Heart left ventricle (tissue), 16 donors: ENCODE results near the gene AHCYL2. TPM values are rescaled to one million over a fixed set of nuclear protein-coding genes. Genes with fewer than 3 reads are reported as not detected.
"Not testable (repeated sequence)": the region's sequence is repeated elsewhere in the genome, so short reads cannot be mapped to it uniquely, and the experiment has no call there.

Experiments used
- ATAC-seq, 4 donors: fragments of 200-7000 bp; cut with Tn5 transposase; one replicate each; pipeline ENCODE4 v1.9.1; 2020 to 2022; ENCODE audit warnings: moderate library complexity in 4 of 4, mild to moderate bottlenecking in 3 of 4, moderate number of reproducible peaks in 1 of 4
- DNase-seq, 5 donors: peaks; one replicate each; pipeline ENCODE4 v3.0.0-alpha.2; 2020
- H3K27ac ChIP-seq, 12 donors: fragments of 200-600 bp; sonication (generic) in 4 of 12; one replicate each; pipeline versions ENCODE4 v1.5.0 to v1.8.0; 2016 to 2022; ENCODE audit warnings: mild to moderate bottlenecking in 2 of 12
- H3K27me3 ChIP-seq, 9 donors: fragments of 200-600 bp; sonication (generic) in 2 of 9; one replicate each; pipeline versions ENCODE4 v1.5.1 to v1.8.0; 2016 to 2022; ENCODE audit warnings: mild to moderate bottlenecking in 3 of 9
- H3K36me3 ChIP-seq, 9 donors: fragments of 200-600 bp; sonication (generic) in 2 of 9; one replicate each; pipeline versions ENCODE4 v1.5.0 to v1.8.0; 2018 to 2022; ENCODE audit warnings: mild to moderate bottlenecking in 2 of 9
- H3K4me1 ChIP-seq, 12 donors: fragments of 200-600 bp; sonication (generic) in 4 of 12; one replicate each; pipeline versions ENCODE4 v1.5.0 to v1.8.0; 2016 to 2022; ENCODE audit warnings: mild to moderate bottlenecking in 3 of 12
- H3K4me3 ChIP-seq, 12 donors: fragments of 200-600 bp; sonication (generic) in 4 of 12; one replicate each; pipeline versions ENCODE4 v1.5.0 to v1.8.0; 2017 to 2022; ENCODE audit warnings: mild to moderate bottlenecking in 9 of 12, moderate library complexity in 4 of 12
- H3K9me3 ChIP-seq, 12 donors: fragments of 200-600 bp; sonication (generic) in 4 of 12; one replicate each; pipeline versions ENCODE4 v1.5.0 to v1.8.0; 2016 to 2022; ENCODE audit warnings: mild to moderate bottlenecking in 1 of 12
- POLR2A ChIP-seq, 2 donors: fragments of 450-650 bp; IDR thresholded peaks; one replicate each; pipeline ENCODE4 v1.6.1; 2017; ENCODE audit warnings: antibody characterized with exemption in 2 of 2, mild to moderate bottlenecking in 2 of 2, moderate library complexity in 2 of 2
- WGBS, 4 donors: extraction: QIAGEN DNeasy Blood & Tissue Kit in 2 of 4; methylation state at CpG; one replicate each; pipeline versions ENCODE4 v1.1.5 to v1.1.7; 2013 to 2018; 5-methylcytosine and 5-hydroxymethylcytosine counted together
- intact Hi-C, 10 donors: fragments of 100-400 bp; cut with DNase I; formaldehyde crosslinking; loops; one replicate each; pipeline versions ENCODE4 v1.11.1 to v1.14.2; 2022
- polyA plus RNA-seq, 2 donors: library from polyadenylated mRNA; stranded (reverse); fragments of 200-250 nt; gene quantifications; one replicate each; pipeline ENCODE4 v1.2.3, GENCODE V29; 2013
- total RNA-seq, 9 donors: library from RNA; depleted of rRNA in 2 of 9; stranded (reverse); fragments of >200 nt in 2 of 9; fragmentation: NEBNext Ultra II Directional in 3 of 9; extraction: Animal tissue kit (Norgen Biotek cat#: 25700) in 3 of 9; gene quantifications; one replicate each; pipeline versions ENCODE4 v1.1.0 to v1.2.4, GENCODE V29; 2016 to 2023
- TF ChIP-seq, protein P1 (sequence below), 12 donors: fragments of 200-600 bp; sonication (generic) in 4 of 12; IDR thresholded peaks; one replicate each; pipeline versions ENCODE4 v1.5.0 to v1.8.0; 2018 to 2022; ENCODE audit warnings: antibody characterized with exemption in 12 of 12, mild to moderate bottlenecking in 5 of 12
- donor health status: ischemic (EF 13 %, LVEDD 7.1; RV severe dilation, severe dysfunction).
- donor health status: healthy with polysubstance abuse.
- donor health status: DM: no; HTN: yes; CAD: no.
- donor health status: DM: no; HTN: no; CAD: no.
- donor health status: ischemic (EF 25% LVEDD 6.9; RV normal size, moderate dysfunction).
- donor health status: ischemic (EF 25% LVEDD 5.7; RV mildly dilated, moderate dysfunction).
- donor health status: healthy.
- donor health status: DM: yes; HTN: yes; CAD: no.
- donor health status: ischemic (EF 35%, LVEDD 5.7; RV mildly dilated, moderate dysfunction).
- donor health status: nonischemic (EF 11% LVEDD 7.7; RV severe dilation, severe dysfunction).
- donor health status: DM: yes; HTN: yes; CAD: no.
- donor health status: PGD.
- donor health status: ischemic (EF 29% LVEDD 5.4; RV normal size, mild dysfunction).
- donor health status: nonischemic (EF 23%, LVEDD 6.1; RV moderate dilation, normal function).

The AHCYL2 gene
- total and polyA plus RNA-seq, 11 donors: 1.3 to 7.6 (median 6.2) TPM

DNA sequence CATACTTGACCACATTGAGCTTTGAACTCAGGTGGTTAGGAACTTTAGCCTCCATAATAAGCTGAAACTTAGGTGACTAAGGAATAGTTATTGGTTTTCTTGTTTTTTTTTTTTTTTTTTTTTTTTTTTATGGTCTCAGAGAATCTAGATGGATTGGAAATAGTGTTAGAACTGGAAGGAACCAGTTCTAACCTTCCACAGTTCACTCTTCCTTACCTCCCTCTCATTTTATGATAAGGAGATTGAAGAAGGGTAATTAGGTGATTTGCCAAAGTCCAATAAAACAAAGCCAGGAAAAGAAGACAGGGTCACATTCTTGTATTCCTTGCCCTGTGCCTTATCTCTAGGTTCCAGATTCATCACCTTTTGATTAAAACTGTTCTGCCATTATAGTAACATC, 137.7 kb downstream of the AHCYL2 start:
- peaks cover 0 to under 1% (median 0%) of the 10 kb centered on the region in 12 donors for H3K4me1 ChIP-seq
- ATAC-seq: no peak
- DNase-seq: no peak
- no peaks in the 10 kb centered on the region for H3K36me3 ChIP-seq
- no peaks in the 10 kb centered on the region for H3K9me3 ChIP-seq
- TF ChIP-seq, protein P1, sequence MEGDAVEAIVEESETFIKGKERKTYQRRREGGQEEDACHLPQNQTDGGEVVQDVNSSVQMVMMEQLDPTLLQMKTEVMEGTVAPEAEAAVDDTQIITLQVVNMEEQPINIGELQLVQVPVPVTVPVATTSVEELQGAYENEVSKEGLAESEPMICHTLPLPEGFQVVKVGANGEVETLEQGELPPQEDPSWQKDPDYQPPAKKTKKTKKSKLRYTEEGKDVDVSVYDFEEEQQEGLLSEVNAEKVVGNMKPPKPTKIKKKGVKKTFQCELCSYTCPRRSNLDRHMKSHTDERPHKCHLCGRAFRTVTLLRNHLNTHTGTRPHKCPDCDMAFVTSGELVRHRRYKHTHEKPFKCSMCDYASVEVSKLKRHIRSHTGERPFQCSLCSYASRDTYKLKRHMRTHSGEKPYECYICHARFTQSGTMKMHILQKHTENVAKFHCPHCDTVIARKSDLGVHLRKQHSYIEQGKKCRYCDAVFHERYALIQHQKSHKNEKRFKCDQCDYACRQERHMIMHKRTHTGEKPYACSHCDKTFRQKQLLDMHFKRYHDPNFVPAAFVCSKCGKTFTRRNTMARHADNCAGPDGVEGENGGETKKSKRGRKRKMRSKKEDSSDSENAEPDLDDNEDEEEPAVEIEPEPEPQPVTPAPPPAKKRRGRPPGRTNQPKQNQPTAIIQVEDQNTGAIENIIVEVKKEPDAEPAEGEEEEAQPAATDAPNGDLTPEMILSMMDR (IDR thresholded peaks at IDR 0.05): no peak
- TF ChIP-seq POLR2A (IDR thresholded peaks at IDR 0.05): no peak
- intact Hi-C loops: loop anchor here in 9 of 10 donors (10.0 kb wide), 5 partner anchors 148 to 652 kb away; no protein-coding TSS in a partner anchor
- no peaks in the 10 kb centered on the region for H3K27me3 ChIP-seq
- no peak overlapping the region for H3K4me3 ChIP-seq
- no peak overlapping the region for H3K27ac ChIP-seq

DNA sequence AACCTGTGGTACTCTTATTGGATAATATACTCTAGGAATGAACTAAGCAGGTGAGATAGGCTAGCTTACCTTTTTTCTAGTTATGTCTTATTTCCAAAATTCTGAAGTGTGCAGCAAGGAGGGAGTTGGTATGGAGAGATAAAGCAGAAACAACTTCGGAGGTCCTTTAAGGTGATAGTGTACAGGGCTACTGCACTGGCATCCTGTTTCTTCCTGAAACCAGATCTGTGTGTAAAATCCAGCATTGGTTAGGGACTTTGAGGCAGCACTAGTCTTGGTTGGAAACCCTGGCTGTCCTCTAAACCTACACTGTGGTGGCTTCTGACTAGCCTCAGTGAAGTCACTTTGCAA, 142.5 kb downstream of the AHCYL2 start:
- ATAC-seq: peak in 1 of 4 donors; percentile 13
- no peak for TF ChIP-seq POLR2A (IDR thresholded peaks at IDR 0.05)
- TF ChIP-seq, protein P1 (IDR thresholded peaks at IDR 0.05): no peak
- no peak overlapping the region for H3K27ac ChIP-seq

DNA sequence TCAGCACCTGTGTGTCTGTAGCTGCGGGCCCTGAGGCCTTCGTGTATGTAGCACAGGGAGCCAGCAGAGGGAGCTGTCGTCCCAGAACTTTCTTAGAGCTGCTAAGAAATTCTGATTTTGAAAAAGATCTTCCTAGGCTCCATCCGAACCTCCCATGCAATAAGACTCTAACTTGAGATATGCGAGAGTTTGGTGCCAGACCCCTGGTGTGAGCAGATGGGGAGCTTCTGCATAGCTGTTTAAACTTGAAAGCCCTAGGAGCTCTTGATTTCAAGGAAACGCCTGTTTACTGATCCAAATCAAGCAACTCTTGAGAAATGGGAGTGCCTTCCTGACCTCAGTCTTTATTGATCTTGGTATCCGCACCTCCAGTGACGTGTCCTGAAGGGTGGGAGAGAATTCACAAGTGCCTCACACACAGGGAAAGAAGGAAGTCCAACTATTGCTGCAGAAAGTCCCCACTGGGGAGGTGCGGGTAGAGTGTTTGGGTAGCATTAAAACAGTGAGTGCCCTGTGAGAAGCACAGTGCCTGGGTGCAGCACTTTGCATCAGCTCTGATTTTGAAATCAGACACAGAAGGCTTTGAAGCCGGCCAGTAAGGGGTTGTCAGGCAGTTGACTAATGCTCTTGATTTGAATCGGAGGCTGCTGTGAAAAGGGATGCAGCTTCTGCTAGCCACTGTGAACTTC, 143.0 kb downstream of the AHCYL2 start:
- intact Hi-C loops: loop anchor here (1.0 to 10.0 kb wide), 12 partner anchors 104 to 647 kb away; no protein-coding TSS in a partner anchor
- no peaks in the 10 kb centered on the region for H3K27me3 ChIP-seq
- no peaks in the 10 kb centered on the region for H3K9me3 ChIP-seq
- DNase-seq (peak; percentile 54 to 78 (median 73)), ATAC-seq (peak; percentile 62 to 88 (median 88))
- peak overlapping the region in 6 of 12 donors; percentile 6 to 25 (median 18) for H3K4me3 ChIP-seq
- no peak overlapping the region for H3K27ac ChIP-seq
- H3K36me3 ChIP-seq: no peaks in the 10 kb centered on the region
- WGBS, 4 donors: 21 to 23% (median 22%) methylated on average over 11 of the region's 11 CpGs
- H3K4me1 ChIP-seq: peaks cover 0 to 14% (median 5%) of the 10 kb centered on the region in 12 donors
- TF ChIP-seq POLR2A (IDR thresholded peaks at IDR 0.05): no peak
- TF ChIP-seq, protein P1 (IDR thresholded peaks at IDR 0.05): peak; percentile 78 to 94 (median 86)

More for the DNA sequence above, 142.5 kb downstream of the AHCYL2 start:
- H3K36me3 ChIP-seq: no peaks in the 10 kb centered on the region
- H3K27me3 ChIP-seq: no peaks in the 10 kb centered on the region
- intact Hi-C loops: loop anchor here (1.0 to 10.0 kb wide), 12 partner anchors 105 to 647 kb away; no protein-coding TSS in a partner anchor
- WGBS, 4 donors: 60 to 82% (median 74%) methylated on average over 1 of the region's 1 CpG
- H3K4me3 ChIP-seq: peak overlapping the region in 1 of 12 donors; percentile 21
- no peak for DNase-seq
- no peaks in the 10 kb centered on the region for H3K9me3 ChIP-seq
- peaks cover 0 to 14% (median 5%) of the 10 kb centered on the region in 12 donors for H3K4me1 ChIP-seq

DNA sequence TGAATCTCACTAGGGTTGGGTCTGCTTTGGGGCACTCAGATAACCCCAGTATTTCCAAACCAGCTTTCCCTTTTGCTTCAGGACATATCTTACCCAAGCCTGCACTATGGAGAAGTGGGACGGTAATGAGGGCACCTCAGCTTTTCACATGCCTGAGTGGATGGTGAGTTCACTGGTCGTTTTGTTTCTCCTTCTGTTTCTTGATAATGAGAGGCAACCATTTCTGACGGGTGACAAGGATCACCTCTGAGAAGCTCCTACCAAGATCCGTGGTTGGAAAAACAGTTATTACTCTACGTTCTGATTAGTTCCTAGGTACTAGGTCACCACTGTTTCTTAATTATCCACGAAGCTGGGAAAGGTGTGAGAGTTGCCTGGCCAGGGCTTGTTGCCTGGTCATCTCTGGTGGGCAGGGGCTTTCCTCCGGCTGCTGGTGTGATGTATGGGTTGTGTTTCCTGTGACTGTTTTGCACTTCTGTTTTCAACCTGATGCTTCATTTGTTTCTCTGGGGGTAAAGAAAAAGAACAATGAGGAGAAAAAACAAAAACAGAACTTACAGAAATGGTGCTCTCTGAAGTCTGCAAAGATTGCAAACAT, 143.7 kb downstream of the AHCYL2 start:
- no peak overlapping the region for H3K27ac ChIP-seq
- H3K4me3 ChIP-seq: peak overlapping the region in 1 of 12 donors; percentile 14
- no peaks in the 10 kb centered on the region for H3K9me3 ChIP-seq
- no peak for TF ChIP-seq POLR2A (IDR thresholded peaks at IDR 0.05)
- TF ChIP-seq, protein P1 (IDR thresholded peaks at IDR 0.05): no peak
- intact Hi-C loops: loop anchor here (5.0 to 10.0 kb wide), 10 partner anchors 104 to 646 kb away; no protein-coding TSS in a partner anchor
- peaks cover 0 to 14% (median 5%) of the 10 kb centered on the region in 12 donors for H3K4me1 ChIP-seq
- H3K27me3 ChIP-seq: no peaks in the 10 kb centered on the region
- ATAC-seq (peak in 1 of 4 donors; percentile 12), DNase-seq (no peak)
- H3K36me3 ChIP-seq: no peaks in the 10 kb centered on the region
- 59 to 71% (median 63%) methylated on average over 7 of the region's 7 CpGs for WGBS, 4 donors

DNA sequence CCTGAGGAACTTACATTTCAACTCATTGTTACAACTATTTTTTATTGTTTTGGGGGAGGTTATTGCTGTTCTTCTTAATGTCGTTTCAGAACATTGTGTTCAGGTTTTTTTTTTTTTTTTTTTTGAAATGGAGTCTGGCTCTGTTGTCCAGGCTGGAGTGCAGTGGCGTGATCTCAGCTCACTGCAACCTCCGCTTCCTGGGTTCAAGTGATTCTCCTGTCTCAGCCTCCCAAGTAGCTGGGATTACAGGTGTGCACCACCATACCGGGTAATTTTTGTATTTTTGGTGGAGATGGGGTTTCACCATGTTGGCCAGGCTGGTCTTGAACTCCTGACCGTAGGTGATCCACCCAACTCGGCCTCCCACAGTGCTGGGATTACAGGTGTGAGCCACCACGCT, 144.6 kb downstream of the AHCYL2 start:
- intact Hi-C loops: loop anchor here (1.0 to 10.0 kb wide), 11 partner anchors 103 to 645 kb away; no protein-coding TSS in a partner anchor
- not testable (repeated sequence) for H3K27me3 ChIP-seq, H3K4me3 ChIP-seq, DNase-seq, H3K36me3 ChIP-seq, H3K9me3 ChIP-seq, H3K27ac ChIP-seq, ATAC-seq
- WGBS, 4 donors: 93 to 96% (median 96%) methylated on average over 7 of the region's 7 CpGs
- H3K4me1 ChIP-seq: peaks cover 0 to 14% (median 5%) of the 10 kb centered on the region in 12 donors
